Smooth muscle cell (in vitro differentiated cells): ENCODE data around the gene FRMD4B. TPM values are rescaled to one million over a fixed set of nuclear protein-coding genes. Genes with fewer than 3 reads are reported as not detected.

ENCODE experiments used
- DNase-seq: peaks from one replicate; lab custom pipeline; 2025; ENCODE audit not compliant: unreplicated experiment; lab: John Stamatoyannopoulos, UW
- H2AFZ ChIP-seq: fragments of 200-600 bp; sonication (generic); 2 replicates; pipeline ENCODE4 v1.6.0; 2016; ENCODE audit warnings: antibody characterized with exemption, low read depth, mild to moderate bottlenecking
- H3F3A ChIP-seq: fragments of 200-600 bp; sonication (generic); 2 replicates; pipeline ENCODE4 v1.6.0; 2017; ENCODE audit warnings: antibody characterized with exemption, low read depth
- H3K27ac ChIP-seq: fragments of 200-600 bp; sonication (generic); 2 replicates; pipeline ENCODE4 v1.5.1; 2016; ENCODE audit warnings: low read depth, mild to moderate bottlenecking
- H3K27me3 ChIP-seq: fragments of 200-600 bp; sonication (generic); 2 replicates; pipeline ENCODE4 v1.6.1; 2016; ENCODE audit warnings: low read depth, mild to moderate bottlenecking
- H3K36me3 ChIP-seq: fragments of 200-600 bp; sonication (generic); 2 replicates; pipeline ENCODE4 v1.5.1; 2016; ENCODE audit warnings: low read depth
- H3K4me1 ChIP-seq: fragments of 200-600 bp; sonication (generic); 2 replicates; pipeline ENCODE4 v1.5.1; 2016; ENCODE audit warnings: low read depth
- H3K4me2 ChIP-seq: fragments of 200-600 bp; sonication (generic); 2 replicates; pipeline ENCODE4 v1.6.0; 2016; ENCODE audit warnings: mild to moderate bottlenecking
- H3K4me3 ChIP-seq: fragments of 200-600 bp; sonication (generic); 2 replicates; pipeline ENCODE4 v1.5.1; 2016; ENCODE audit warnings: mild to moderate bottlenecking
- H3K79me2 ChIP-seq: fragments of 200-600 bp; sonication (generic); 2 replicates; pipeline ENCODE4 v1.6.0; 2016; ENCODE audit warnings: low read depth, mild to moderate bottlenecking
- H3K9ac ChIP-seq: fragments of 200-600 bp; sonication (generic); 2 replicates; pipeline ENCODE4 v1.6.0; 2016; ENCODE audit warnings: low read depth
- H3K9me3 ChIP-seq: fragments of 200-600 bp; sonication (generic); replicated peaks from 2 replicates; pipeline ENCODE4 v1.5.1; 2016; ENCODE audit warnings: low read depth
- H4K20me1 ChIP-seq: fragments of 200-600 bp; sonication (generic); 2 replicates; pipeline ENCODE4 v1.6.0; 2016; ENCODE audit warnings: low read depth
- WGBS: methylation state at CpG from one replicate; pipeline ENCODE4 v1.1.7; 2016; ENCODE audit warnings: low lambda C conversion rate; 5-methylcytosine and 5-hydroxymethylcytosine counted together
- polyA plus RNA-seq: library from polyadenylated mRNA; unstranded; fragments of >200 nt; fragmentation: Nextera tagmentation; extraction: Ambion mirVana; gene quantifications from 2 replicates; pipeline ENCODE4 v1.2.1, GENCODE V29; 2016
- total RNA-seq: library from RNA; depleted of rRNA; stranded (reverse); fragments of >200 nt; gene quantifications from 2 replicates; pipeline ENCODE4 v1.2.3, GENCODE V29; 2014
- TF ChIP-seq, protein P1 (sequence below): fragments of 200-600 bp; sonication (generic); IDR thresholded peaks from 2 replicates; pipeline ENCODE4 v1.5.1; 2017; ENCODE audit warnings: borderline replicate concordance, mild to moderate bottlenecking, antibody characterized with exemption; ENCODE audit not compliant: insufficient read depth, poor library complexity, severe bottlenecking

Gene FRMD4B
- total and polyA plus RNA-seq, 2 experiments from 2014 or later: 3.7 to 24.3 TPM

DNA sequence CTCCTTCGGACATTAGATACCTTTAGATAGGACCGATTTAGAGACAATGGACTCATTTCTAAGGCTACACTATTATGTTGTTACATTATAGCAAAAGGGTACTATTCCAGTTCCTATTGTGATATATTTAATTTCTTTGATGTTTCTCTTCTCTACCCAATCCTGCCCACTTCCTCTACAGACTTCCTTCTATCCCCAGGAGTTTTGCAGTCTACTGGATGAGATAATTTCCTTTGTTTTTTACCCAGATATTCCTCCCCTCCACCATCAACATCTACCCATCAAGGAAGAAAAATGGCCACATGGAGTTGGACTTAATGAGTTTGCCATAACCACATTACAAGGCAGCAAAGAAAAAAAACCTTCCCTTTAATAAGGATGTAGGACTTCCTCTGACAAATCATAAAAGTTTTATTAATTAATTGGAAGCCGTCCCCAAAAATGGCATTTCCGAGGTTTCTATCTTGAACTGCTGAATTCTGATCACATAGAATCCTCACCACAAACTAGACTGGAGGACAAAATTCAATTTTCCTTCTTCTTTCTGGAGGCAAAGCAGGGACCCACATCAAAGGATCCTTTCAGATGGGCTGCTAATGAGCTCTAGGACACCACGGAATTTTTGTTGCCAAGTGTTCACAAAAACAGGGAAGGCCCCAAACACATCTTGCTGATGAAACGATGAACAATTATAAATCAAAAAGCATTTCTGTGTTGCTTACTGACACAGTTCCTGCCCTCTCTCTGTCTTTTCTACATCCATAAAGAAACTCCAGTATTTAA lies 33.4 kb downstream of the FRMD4B start:
- Histone ChIP-seq H3K4me2 (no peak overlapping the region), H2AFZ (no peak overlapping the region), H3K9me3 (no peaks in the 10 kb centered on the region), H3K9ac (no peak overlapping the region), H4K20me1 (no peaks in the 10 kb centered on the region), H3K27me3 (no peaks in the 10 kb centered on the region), H3F3A (no peaks in the 10 kb centered on the region), H3K36me3 (no peaks in the 10 kb centered on the region), H3K4me3 (no peak overlapping the region), H3K4me1 (no peaks in the 10 kb centered on the region), H3K27ac (no peak overlapping the region), H3K79me2 (no peaks in the 10 kb centered on the region)
- no peak for DNase-seq
- TF ChIP-seq, protein P1, sequence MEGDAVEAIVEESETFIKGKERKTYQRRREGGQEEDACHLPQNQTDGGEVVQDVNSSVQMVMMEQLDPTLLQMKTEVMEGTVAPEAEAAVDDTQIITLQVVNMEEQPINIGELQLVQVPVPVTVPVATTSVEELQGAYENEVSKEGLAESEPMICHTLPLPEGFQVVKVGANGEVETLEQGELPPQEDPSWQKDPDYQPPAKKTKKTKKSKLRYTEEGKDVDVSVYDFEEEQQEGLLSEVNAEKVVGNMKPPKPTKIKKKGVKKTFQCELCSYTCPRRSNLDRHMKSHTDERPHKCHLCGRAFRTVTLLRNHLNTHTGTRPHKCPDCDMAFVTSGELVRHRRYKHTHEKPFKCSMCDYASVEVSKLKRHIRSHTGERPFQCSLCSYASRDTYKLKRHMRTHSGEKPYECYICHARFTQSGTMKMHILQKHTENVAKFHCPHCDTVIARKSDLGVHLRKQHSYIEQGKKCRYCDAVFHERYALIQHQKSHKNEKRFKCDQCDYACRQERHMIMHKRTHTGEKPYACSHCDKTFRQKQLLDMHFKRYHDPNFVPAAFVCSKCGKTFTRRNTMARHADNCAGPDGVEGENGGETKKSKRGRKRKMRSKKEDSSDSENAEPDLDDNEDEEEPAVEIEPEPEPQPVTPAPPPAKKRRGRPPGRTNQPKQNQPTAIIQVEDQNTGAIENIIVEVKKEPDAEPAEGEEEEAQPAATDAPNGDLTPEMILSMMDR: no peak
- WGBS: 89% methylated on average over 6 of the region's 6 CpGs

DNA sequence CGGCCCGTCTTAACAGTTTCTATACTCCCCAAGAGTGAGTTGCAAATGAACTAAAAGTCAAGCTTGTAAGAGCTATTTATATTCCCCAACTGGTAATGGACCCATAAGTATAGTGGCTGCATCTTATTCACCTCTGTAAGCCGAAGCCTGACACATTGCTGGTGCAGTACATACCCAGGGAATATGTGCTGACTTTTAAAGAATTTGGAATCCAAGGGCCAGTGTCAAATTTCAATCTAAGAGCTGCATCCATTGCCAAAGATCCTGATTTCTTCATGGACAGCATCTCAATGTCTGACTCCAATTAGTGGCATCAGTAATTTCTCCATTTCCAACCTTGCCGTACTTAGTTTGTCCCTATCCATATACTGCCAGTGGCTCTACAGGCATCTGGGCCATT lies 42.0 kb downstream of the FRMD4B start:
- DNase-seq: no peak
- Histone ChIP-seq H3K27ac (no peak overlapping the region), H3F3A (no peaks in the 10 kb centered on the region), H2AFZ (no peak overlapping the region), H3K4me1 (no peaks in the 10 kb centered on the region), H3K79me2 (no peaks in the 10 kb centered on the region), H3K9ac (no peak overlapping the region), H3K36me3 (no peaks in the 10 kb centered on the region), H4K20me1 (no peaks in the 10 kb centered on the region), H3K4me3 (no peak overlapping the region), H3K27me3 (no peaks in the 10 kb centered on the region), H3K4me2 (no peak overlapping the region), H3K9me3 (no peaks in the 10 kb centered on the region)
- WGBS: 72% methylated on average over 4 of the region's 4 CpGs
- TF ChIP-seq, protein P1: no peak

DNA sequence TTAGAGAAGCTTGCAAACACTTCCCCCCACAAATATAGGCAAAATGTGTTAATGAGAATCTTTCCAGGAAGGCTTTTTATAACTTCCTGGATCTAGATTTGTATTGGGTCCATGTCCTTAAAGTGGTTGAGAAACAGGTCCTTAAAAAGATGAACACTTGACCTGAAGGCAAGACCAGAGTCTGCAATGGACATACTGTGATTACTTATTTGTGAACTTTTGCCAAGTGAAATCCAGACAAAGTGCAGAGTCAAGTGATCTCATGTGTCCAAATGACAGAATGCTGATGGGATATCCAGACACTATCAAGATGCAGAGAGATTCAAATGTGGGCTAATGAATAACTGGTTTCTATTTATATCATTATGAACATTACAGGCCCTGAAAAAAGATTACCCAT lies 43.8 kb downstream of the FRMD4B start:
- Histone ChIP-seq H3K27me3 (no peaks in the 10 kb centered on the region), H3K79me2 (no peaks in the 10 kb centered on the region), H3K4me3 (no peak overlapping the region), H3K4me1 (no peaks in the 10 kb centered on the region), H3K9me3 (no peaks in the 10 kb centered on the region), H3F3A (no peaks in the 10 kb centered on the region), H2AFZ (no peak overlapping the region), H3K36me3 (no peaks in the 10 kb centered on the region), H3K4me2 (no peak overlapping the region), H4K20me1 (no peaks in the 10 kb centered on the region), H3K27ac (no peak overlapping the region), H3K9ac (no peak overlapping the region)
- no peak for DNase-seq
- TF ChIP-seq, protein P1: no peak

DNA sequence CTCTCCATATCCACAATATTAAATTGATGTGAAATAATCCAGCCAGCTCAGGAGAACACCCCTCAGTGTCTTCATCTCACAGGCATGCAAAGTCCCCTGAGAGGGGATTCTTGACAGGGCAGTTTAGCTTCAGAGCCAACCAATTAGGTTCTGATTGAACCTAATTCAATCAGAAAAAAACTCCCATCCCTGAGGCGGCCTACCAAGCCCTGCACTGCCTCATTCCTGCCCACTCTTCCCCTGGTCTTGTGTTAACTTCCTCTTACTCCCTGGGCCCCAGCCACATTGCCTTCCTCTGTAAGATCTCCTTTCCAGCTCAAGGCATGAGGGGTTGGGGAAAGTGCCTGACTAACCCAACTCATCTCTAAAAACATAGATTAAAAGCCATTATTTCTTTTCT lies 46.1 kb downstream of the FRMD4B start:
- Histone ChIP-seq H3K4me1 (no peaks in the 10 kb centered on the region), H3K4me3 (no peak overlapping the region), H3K27ac (no peak overlapping the region), H3K27me3 (no peaks in the 10 kb centered on the region), H2AFZ (no peak overlapping the region), H4K20me1 (no peaks in the 10 kb centered on the region), H3K79me2 (no peaks in the 10 kb centered on the region), H3K9me3 (no peaks in the 10 kb centered on the region), H3K4me2 (no peak overlapping the region), H3K36me3 (no peaks in the 10 kb centered on the region), H3F3A (no peaks in the 10 kb centered on the region), H3K9ac (no peak overlapping the region)
- DNase-seq: no peak
- TF ChIP-seq, protein P1: no peak
- 92% methylated on average over 1 of the region's 1 CpG for WGBS
